ENCODE measurements around the gene MMP24.

- TF ChIP-seq EZH2phosphoT487 (IDR thresholded peaks at IDR 0.05; ENCODE audit: borderline replicate concordance, low read length) (no peak), EZH2 (IDR thresholded peaks at IDR 0.05; ENCODE audit: low read length, unreplicated experiment) (no peak)
- TF ChIP-seq, protein P1, sequence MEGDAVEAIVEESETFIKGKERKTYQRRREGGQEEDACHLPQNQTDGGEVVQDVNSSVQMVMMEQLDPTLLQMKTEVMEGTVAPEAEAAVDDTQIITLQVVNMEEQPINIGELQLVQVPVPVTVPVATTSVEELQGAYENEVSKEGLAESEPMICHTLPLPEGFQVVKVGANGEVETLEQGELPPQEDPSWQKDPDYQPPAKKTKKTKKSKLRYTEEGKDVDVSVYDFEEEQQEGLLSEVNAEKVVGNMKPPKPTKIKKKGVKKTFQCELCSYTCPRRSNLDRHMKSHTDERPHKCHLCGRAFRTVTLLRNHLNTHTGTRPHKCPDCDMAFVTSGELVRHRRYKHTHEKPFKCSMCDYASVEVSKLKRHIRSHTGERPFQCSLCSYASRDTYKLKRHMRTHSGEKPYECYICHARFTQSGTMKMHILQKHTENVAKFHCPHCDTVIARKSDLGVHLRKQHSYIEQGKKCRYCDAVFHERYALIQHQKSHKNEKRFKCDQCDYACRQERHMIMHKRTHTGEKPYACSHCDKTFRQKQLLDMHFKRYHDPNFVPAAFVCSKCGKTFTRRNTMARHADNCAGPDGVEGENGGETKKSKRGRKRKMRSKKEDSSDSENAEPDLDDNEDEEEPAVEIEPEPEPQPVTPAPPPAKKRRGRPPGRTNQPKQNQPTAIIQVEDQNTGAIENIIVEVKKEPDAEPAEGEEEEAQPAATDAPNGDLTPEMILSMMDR (conservative IDR thresholded peaks at IDR 0.05; ENCODE audit: low read depth, low read length): no peak
These were observed 67.8 kb downstream of the MMP24 start for GRCh38 chr20:35294293-35294685.

All from PC-3 (cell line).